Measurements from ENCODE around the gene OR9A4. TPM values are rescaled to one million over a fixed set of nuclear protein-coding genes. Genes with fewer than 3 reads are reported as not detected.

The OR9A4 gene
- total and polyA plus RNA-seq, 10 of the 15 experiments (the other 5 are each of a cell fraction or from before 2014, with no cell fraction given), result not detected

DNA sequence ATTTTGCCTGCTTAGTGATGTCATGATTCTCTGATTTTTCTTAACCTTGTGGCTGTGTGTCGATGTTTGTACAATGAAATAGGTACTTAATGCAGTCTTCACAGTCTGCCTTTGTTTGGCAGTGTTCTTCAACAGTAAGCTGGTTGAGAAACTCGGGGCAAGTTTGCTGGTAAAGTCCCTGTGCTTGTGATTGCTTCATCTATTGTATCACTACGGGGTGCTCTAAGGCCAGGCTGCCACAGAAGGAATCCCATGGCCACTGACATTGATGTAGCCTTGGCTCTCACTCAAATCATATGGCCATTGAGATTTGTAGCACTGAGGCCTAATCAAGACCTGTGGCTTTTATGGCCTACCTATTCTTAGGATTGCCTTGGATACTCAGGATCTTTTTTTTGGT lies 41.4 kb upstream of the OR9A4 start:
- no peaks in the 10 kb centered on the region for H3K27me3 ChIP-seq (replicated peaks in 1 of 2; ENCODE audit: control insufficient read depth in 2 of 2, insufficient read depth in 2 of 2, low read length in 1 of 2)
- TF ChIP-seq EP300 (IDR thresholded peaks at IDR 0.05; ENCODE audit: borderline replicate concordance in 1 of 2, control insufficient read depth in 1 of 2, low read depth in 2 of 2, low read length in 2 of 2) (no peak), POU2F2 (IDR thresholded peaks at IDR 0.05; ENCODE audit: borderline replicate concordance, low read depth, low read length) (no peak), CBX5 (IDR thresholded peaks at IDR 0.05; ENCODE audit: low read depth) (no peak), GABPA (IDR thresholded peaks at IDR 0.05; ENCODE audit: low read depth) (no peak), HDAC6 (IDR thresholded peaks at IDR 0.05; ENCODE audit: unreplicated experiment) (no peak), SMAD1 (IDR thresholded peaks at IDR 0.05; ENCODE audit: low read depth, partially characterized antibody) (no peak), PAX8 (IDR thresholded peaks at IDR 0.05) (no peak), IRF4 (IDR thresholded peaks at IDR 0.05; ENCODE audit: low read depth, low read length) (no peak), CHD1 (IDR thresholded peaks at IDR 0.05; ENCODE audit: low read depth, low read length) (no peak), YY1 (IDR thresholded peaks at IDR 0.05; ENCODE audit: low read depth, low read length) (no peak), MLLT1 (IDR thresholded peaks at IDR 0.05) (no peak), MYB (IDR thresholded peaks at IDR 0.05; ENCODE audit: borderline replicate concordance, low read depth, low read length) (no peak), MTA2 (IDR thresholded peaks at IDR 0.05; ENCODE audit: low read depth) (no peak), SREBF2 (IDR thresholded peaks at IDR 0.05; ENCODE audit: low read length) (no peak), JUNB (IDR thresholded peaks at IDR 0.05) (no peak), CREM (IDR thresholded peaks at IDR 0.05; ENCODE audit: low read depth) (no peak), NRF1 (conservative IDR thresholded peaks at IDR 0.05; ENCODE audit: low read depth, low read length) (no peak)
- ChIA-PET RAD21 (ENCODE audit: unreplicated experiment) (no interaction called here), CTCF (interaction anchor here (1.4 kb wide), 1 partner anchor 101 kb away, joined by 4 read pairs; no protein-coding TSS in a partner anchor), POLR2A (no interaction called here), SMC1A (ENCODE audit: uncharacterized antibody, unreplicated experiment) (interaction anchor here (1.8 kb wide), 1 partner anchor 10 kb away, joined by 4 read pairs; no protein-coding TSS in a partner anchor)
- ATAC-seq (peak; percentile 61), DNase-seq (ENCODE audit: low read depth, low spot score) (no peak), FAIRE-seq (no peak)
- H3K4me3 ChIP-seq, result no peak overlapping the region
- H3K9ac ChIP-seq (ENCODE audit: control insufficient read depth, insufficient read depth, low read length), result no peak overlapping the region
- no peaks in the 10 kb centered on the region for H3K36me3 ChIP-seq (ENCODE audit: control insufficient read depth in 2 of 2, insufficient read depth in 2 of 2, low read length in 1 of 2)
- H3K4me1 ChIP-seq (ENCODE audit: control insufficient read depth, insufficient read depth, low read length), result no peaks in the 10 kb centered on the region
- BruUV-seq (replicated peaks), result no TSS peak
- intact Hi-C loops (cut with micrococcal nuclease; ENCODE audit: unreplicated experiment), result no loop called here
- WGBS (ENCODE audit: insufficient coverage, insufficient replicate concordance, low lambda C conversion rate, missing lambda C conversion rate), result 10% methylated on average over 3 of the region's 3 CpGs
- H3K4me2 ChIP-seq (ENCODE audit: control insufficient read depth, insufficient read depth), result no peak overlapping the region
- H2AFZ ChIP-seq (ENCODE audit: control insufficient read depth, low read depth, low read length), result no peak overlapping the region
- in situ Hi-C loops (cut with MboI), result no loop called here
- H3K27ac ChIP-seq (ENCODE audit: control insufficient read depth, insufficient read depth), result no peak overlapping the region
- no peaks in the 10 kb centered on the region for H3K9me3 ChIP-seq (replicated peaks; ENCODE audit: control insufficient read depth, insufficient read depth, low read length)
- no peaks in the 10 kb centered on the region for H3K79me2 ChIP-seq (ENCODE audit: control insufficient read depth, insufficient read depth, low read length)
- H4K20me1 ChIP-seq (ENCODE audit: control insufficient read depth, insufficient read depth), result no peaks in the 10 kb centered on the region

All from GM12878 (cell line).